KMS-11 (cell line): ENCODE results near the gene AIPL1.

Experiments
- H2AFZ ChIP-seq: fragments of 200-600 bp; sonication (generic); 2 replicates; pipeline ENCODE4 v1.6.1; 2016; ENCODE audit warnings: antibody characterized with exemption, mixed run types, low read depth
- H3K27ac ChIP-seq: fragments of 200-600 bp; sonication (generic); 2 replicates; pipeline ENCODE4 v1.6.1; 2016; ENCODE audit warnings: mild to moderate bottlenecking, mixed run types
- H3K27me3 ChIP-seq: fragments of 200-600 bp; sonication (generic); 2 replicates; pipeline ENCODE4 v1.6.1; 2017; ENCODE audit warnings: mild to moderate bottlenecking, low read depth, mixed run types, moderate library complexity; ENCODE audit not compliant: insufficient read depth
- H3K36me3 ChIP-seq: fragments of 200-600 bp; sonication (generic); 2 replicates; pipeline ENCODE4 v1.6.1; 2017; ENCODE audit warnings: mild to moderate bottlenecking, mixed run types; ENCODE audit not compliant: insufficient read depth
- H3K4me1 ChIP-seq: fragments of 200-600 bp; sonication (generic); 2 replicates; pipeline ENCODE4 v1.6.1; 2016; ENCODE audit warnings: mild to moderate bottlenecking, low read depth, mixed run types; ENCODE audit not compliant: poor library complexity, severe bottlenecking
- H3K4me2 ChIP-seq: fragments of 200-600 bp; sonication (generic); 2 replicates; pipeline ENCODE4 v1.7.0; 2016; ENCODE audit warnings: mild to moderate bottlenecking, mixed run types
- H3K4me3 ChIP-seq: fragments of 200-600 bp; sonication (generic); IDR thresholded peaks from 2 replicates; pipeline ENCODE4 v1.6.1; 2017; ENCODE audit warnings: low read depth, low read length, mixed read lengths; ENCODE audit not compliant: insufficient read depth
- H3K79me2 ChIP-seq: fragments of 200-600 bp; sonication (generic); 2 replicates; pipeline ENCODE4 v1.6.1; 2016; ENCODE audit warnings: low read depth, mixed run types; ENCODE audit not compliant: insufficient read depth
- H3K9ac ChIP-seq: fragments of 200-600 bp; sonication (generic); 2 replicates; pipeline ENCODE4 v1.6.1; 2016; ENCODE audit warnings: mild to moderate bottlenecking, mixed run types
- H4K20me1 ChIP-seq: fragments of 200-600 bp; sonication (generic); 2 replicates; pipeline ENCODE4 v1.6.1; 2016; ENCODE audit warnings: mild to moderate bottlenecking, mixed run types; ENCODE audit not compliant: insufficient read depth
- TF ChIP-seq, protein P1 (sequence below): fragments of 200-600 bp; sonication (generic); conservative IDR thresholded peaks from 2 replicates; pipeline ENCODE4 v1.6.1; 2017; ENCODE audit warnings: low read depth, mild to moderate bottlenecking, antibody characterized with exemption, low read length, moderate library complexity, mixed read lengths

AIPL1 gene

DNA sequence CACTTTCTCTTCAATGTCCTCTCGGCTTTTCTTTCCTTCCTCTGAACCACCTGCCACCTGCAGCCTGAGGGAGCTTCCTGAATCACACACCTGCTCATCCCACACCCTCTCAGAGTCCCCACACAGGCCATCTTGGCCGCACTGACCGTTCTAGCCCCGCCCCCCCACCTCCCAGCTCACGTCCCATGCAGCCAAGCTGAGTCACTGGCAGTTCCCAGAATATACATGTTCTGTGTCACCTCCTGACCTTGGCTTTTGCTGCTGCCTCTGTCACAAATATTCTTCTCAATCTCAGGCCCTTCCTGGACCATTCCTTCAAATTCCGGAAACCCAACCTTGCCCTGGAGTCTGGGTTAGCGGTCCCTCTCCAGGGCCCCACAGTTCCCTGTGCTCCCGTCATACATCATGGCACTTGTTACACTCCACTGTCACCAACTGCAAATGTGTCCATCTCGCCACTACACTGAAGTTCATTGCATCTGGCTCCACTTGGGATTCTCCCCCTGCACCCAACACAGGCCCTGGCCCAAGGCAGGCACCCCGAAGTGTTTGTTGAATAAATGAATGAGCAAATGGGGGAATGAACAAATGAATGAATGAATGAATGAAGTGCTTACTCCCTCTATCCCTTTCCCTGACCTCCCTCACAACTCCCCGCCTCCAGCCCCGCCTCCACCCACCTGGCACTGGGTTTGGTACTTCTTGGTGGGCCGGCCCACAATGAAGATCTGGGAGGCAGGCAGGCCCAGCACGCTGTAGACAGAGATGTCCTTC, 22.2 kb upstream of the AIPL1 start:
- Histone ChIP-seq H2AFZ (no peak overlapping the region), H3K4me1 (no peaks in the 10 kb centered on the region), H3K4me2 (no peak overlapping the region), H3K4me3 (no peak overlapping the region), H3K9ac (no peak overlapping the region), H3K36me3 (no peaks in the 10 kb centered on the region), H3K79me2 (no peaks in the 10 kb centered on the region), H3K27me3 (no peaks in the 10 kb centered on the region), H3K27ac (no peak overlapping the region), H4K20me1 (no peaks in the 10 kb centered on the region)
- TF ChIP-seq, protein P1, sequence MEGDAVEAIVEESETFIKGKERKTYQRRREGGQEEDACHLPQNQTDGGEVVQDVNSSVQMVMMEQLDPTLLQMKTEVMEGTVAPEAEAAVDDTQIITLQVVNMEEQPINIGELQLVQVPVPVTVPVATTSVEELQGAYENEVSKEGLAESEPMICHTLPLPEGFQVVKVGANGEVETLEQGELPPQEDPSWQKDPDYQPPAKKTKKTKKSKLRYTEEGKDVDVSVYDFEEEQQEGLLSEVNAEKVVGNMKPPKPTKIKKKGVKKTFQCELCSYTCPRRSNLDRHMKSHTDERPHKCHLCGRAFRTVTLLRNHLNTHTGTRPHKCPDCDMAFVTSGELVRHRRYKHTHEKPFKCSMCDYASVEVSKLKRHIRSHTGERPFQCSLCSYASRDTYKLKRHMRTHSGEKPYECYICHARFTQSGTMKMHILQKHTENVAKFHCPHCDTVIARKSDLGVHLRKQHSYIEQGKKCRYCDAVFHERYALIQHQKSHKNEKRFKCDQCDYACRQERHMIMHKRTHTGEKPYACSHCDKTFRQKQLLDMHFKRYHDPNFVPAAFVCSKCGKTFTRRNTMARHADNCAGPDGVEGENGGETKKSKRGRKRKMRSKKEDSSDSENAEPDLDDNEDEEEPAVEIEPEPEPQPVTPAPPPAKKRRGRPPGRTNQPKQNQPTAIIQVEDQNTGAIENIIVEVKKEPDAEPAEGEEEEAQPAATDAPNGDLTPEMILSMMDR: no peak

DNA sequence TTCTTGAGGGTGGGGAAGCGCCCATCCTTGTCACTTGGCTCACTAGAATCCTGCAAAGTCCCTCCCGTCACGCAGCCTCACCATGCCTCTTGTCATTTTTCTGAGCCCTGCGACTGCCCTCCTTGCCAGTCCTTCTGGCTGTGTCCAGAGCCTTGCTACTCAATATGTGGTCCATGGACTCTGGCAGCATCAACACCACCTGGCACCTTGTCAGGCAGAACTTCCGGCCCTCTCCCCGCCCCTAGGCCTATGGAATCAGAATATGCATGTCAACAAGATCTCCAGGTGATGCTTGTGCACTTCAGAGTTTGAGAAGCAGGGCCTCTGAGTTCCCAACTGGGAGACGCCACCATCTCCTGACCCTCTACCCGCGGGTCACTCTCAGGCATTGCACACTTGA, 21.4 kb upstream of the AIPL1 start:
- no peak overlapping the region for H3K27ac ChIP-seq
- H3K9ac ChIP-seq: no peak overlapping the region
- no peaks in the 10 kb centered on the region for H3K36me3 ChIP-seq
- H3K79me2 ChIP-seq: no peaks in the 10 kb centered on the region
- no peak overlapping the region for H3K4me2 ChIP-seq
- H3K4me3 ChIP-seq: no peak overlapping the region
- H2AFZ ChIP-seq: no peak overlapping the region
- H3K27me3 ChIP-seq: no peaks in the 10 kb centered on the region
- no peaks in the 10 kb centered on the region for H3K4me1 ChIP-seq
- no peaks in the 10 kb centered on the region for H4K20me1 ChIP-seq
- TF ChIP-seq, protein P1: no peak

DNA sequence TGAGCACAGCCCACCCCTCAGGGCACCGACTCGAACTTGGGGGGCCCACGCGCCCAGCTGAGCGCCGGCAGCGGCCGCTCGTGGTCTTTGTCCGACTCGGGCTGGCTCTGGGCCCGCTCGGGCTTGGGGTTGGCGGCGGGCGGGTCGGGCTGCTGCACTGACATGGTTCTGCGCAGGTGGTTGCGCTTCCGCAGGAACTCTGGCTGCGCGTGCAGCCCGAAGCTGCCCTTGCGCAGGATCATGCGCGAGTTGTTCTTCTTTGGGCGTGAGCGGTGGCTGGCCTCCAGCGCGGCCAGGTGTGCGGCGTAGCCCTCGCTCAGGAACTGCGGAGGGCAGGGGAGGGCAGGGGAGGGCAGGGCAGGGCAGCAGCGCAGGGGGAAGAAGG, 20.4 kb upstream of the AIPL1 start:
- Histone ChIP-seq H3K27ac (no peak overlapping the region), H3K9ac (no peak overlapping the region)
- TF ChIP-seq, protein P1: no peak

DNA sequence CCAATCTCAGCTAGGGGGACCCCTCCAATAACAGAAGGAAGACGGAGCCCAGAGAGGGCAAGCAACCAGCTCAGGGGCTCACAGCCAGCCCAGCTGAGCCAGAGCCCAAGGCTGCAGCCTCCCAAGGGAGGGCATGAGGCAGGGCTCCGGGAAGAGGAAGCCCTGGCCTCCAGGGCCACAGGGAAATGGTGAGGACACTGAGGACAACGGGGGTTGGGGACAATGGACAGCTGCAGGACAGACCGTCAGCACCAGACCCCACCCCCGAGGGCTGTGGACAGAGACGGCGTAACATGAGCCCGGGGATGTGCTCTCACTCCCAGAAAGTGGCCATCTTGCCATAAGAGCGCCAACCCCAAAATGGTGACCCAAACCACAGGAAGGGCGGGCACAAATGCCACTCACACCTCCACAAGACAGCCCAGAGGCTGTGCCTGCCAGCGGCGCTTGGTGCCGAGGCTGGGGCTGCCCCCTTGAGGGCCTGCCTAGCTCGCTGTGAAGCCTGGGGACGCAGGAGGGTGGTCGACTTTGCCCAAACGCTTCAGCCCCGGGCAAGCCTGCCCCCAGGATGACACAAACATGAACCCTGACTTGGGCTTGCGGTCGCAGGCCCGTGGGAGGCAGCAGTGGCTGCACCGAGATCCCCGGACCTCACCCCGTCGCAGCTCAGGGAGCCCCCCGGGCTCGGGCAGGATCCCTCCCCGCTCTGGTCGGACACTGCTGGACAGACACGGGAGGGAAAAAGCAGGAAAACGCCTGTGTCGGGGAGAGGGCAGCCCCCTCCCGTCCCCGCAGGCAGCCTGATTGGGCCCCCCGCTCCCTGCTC, 19.8 kb upstream of the AIPL1 start:
- H3K9ac ChIP-seq: no peak overlapping the region

More for the DNA sequence above, 20.4 kb upstream of the AIPL1 start:
- H3K36me3 ChIP-seq: no peaks in the 10 kb centered on the region
- H3K4me3 ChIP-seq: no peak overlapping the region
- no peaks in the 10 kb centered on the region for H3K27me3 ChIP-seq
- no peaks in the 10 kb centered on the region for H4K20me1 ChIP-seq
- no peaks in the 10 kb centered on the region for H3K79me2 ChIP-seq
- no peak overlapping the region for H2AFZ ChIP-seq
- no peak overlapping the region for H3K4me2 ChIP-seq
- no peaks in the 10 kb centered on the region for H3K4me1 ChIP-seq

More for the DNA sequence above, 19.8 kb upstream of the AIPL1 start:
- Histone ChIP-seq H3K4me2 (no peak overlapping the region), H3K27me3 (no peaks in the 10 kb centered on the region), H3K4me3 (no peak overlapping the region), H3K79me2 (no peaks in the 10 kb centered on the region), H3K4me1 (no peaks in the 10 kb centered on the region), H3K27ac (no peak overlapping the region), H4K20me1 (no peaks in the 10 kb centered on the region), H3K36me3 (no peaks in the 10 kb centered on the region), H2AFZ (no peak overlapping the region)
- TF ChIP-seq, protein P1: no peak
